ENCODE data around the gene CCHCR1. TPM values are rescaled to one million over a fixed set of nuclear protein-coding genes. Genes with fewer than 3 reads are reported as not detected.

The CCHCR1 gene
- 7.1 to 8.3 TPM (median 7.5 TPM) in 5 replicates for total RNA-seq (2022; extraction: Qiagen RNA extraction)

GRCh38 chr6:31157513-31158139 is at the start of gene CCHCR1:
Gene CCHCR1 (minus strand): TSS chr6:31157802. CDS start chr6:31157600, 202 bp downstream.

GRCh38 chr6:31170600-31170881 is 12.9 kb upstream of the CCHCR1 start, which contains the start of gene POU5F1:
Gene POU5F1 (minus strand): TSS chr6:31170682. CDS start chr6:31170620, 62 bp downstream.

GRCh38 chr6:31158140-31158862 is 699 bp upstream of the CCHCR1 start, which contains the start of gene TCF19:
Gene TCF19 (plus strand): TSS chr6:31158589. CDS start chr6:31159470, 881 bp downstream.

GRCh38 chr6:31138982-31139381 is 18.6 kb downstream of the CCHCR1 start, which contains the start of gene PSORS1C2:
Gene PSORS1C2 (minus strand): TSS chr6:31139066. CDS start chr6:31139026, 40 bp downstream.

GRCh38 chr6:31120151-31120915 is 37.3 kb downstream of the CCHCR1 start, which contains the start of gene CDSN:
Gene CDSN (minus strand): TSS chr6:31120446. CDS start chr6:31120419, 27 bp downstream.

GRCh38 chr6:31114541-31114878 is 43.1 kb downstream of the CCHCR1 start, which contains the start of gene PSORS1C1:
Gene PSORS1C1 (plus strand): TSS chr6:31114800. CDS start chr6:31129633, 14,833 bp downstream.

GRCh38 chr6:31112478-31112877 is 45.1 kb downstream of the CCHCR1 start, which contains the start of gene C6orf15:
Gene C6orf15 (minus strand): TSS chr6:31112575. CDS start chr6:31112555, 20 bp downstream.

Other genes with a start within 250 kb of the CCHCR1 start
- 17.2 to 21.4 TPM (median 19.3 TPM) in 5 replicates for gene GTF2H4, start 249.6 kb downstream of the CCHCR1 start, total RNA-seq (2022; extraction: Qiagen RNA extraction)
- 11.6 to 16.2 TPM (median 15.7 TPM) in 5 replicates for gene VARS2, start 243.6 kb downstream of the CCHCR1 start, total RNA-seq (2022; extraction: Qiagen RNA extraction)
- gene SFTA2, start 225.6 kb downstream of the CCHCR1 start, total RNA-seq (2022; extraction: Qiagen RNA extraction), result 0.11 to 0.15 TPM in 2 of 5 replicates, not detected in the others
- 0.06 to 0.15 TPM (median 0.10 TPM) in 5 replicates for gene MUCL3, start 216.8 kb downstream of the CCHCR1 start, total RNA-seq (2022; extraction: Qiagen RNA extraction)
- gene MUC21, start 174.1 kb downstream of the CCHCR1 start, total RNA-seq (2022; extraction: Qiagen RNA extraction), result 0.02 TPM in 1 of 5 replicates, not detected in the others
- gene MUC22, start 147.3 kb downstream of the CCHCR1 start, total RNA-seq (2022; extraction: Qiagen RNA extraction), result 0.01 to 0.05 TPM (median 0.02 TPM) in 5 replicates
- gene C6orf15, start 45.2 kb downstream of the CCHCR1 start, total RNA-seq (2022; extraction: Qiagen RNA extraction), result 0.07 TPM in 1 of 5 replicates, not detected in the others
- 4.4 to 6.7 TPM (median 6.1 TPM) in 5 replicates for gene PSORS1C1, start 43.0 kb downstream of the CCHCR1 start, total RNA-seq (2022; extraction: Qiagen RNA extraction)
- gene CDSN, start 37.4 kb downstream of the CCHCR1 start, total RNA-seq (2022; extraction: Qiagen RNA extraction), result 0.04 to 0.08 TPM (median 0.06 TPM) in 4 of 5 replicates, not detected in the other
- 0.09 TPM in 1 of 5 replicates, not detected in the others for gene PSORS1C2, start 18.7 kb downstream of the CCHCR1 start, total RNA-seq (2022; extraction: Qiagen RNA extraction)
- 11.7 to 16.7 TPM (median 15.3 TPM) in 5 replicates for gene TCF19, start 787 bp upstream of the CCHCR1 start, total RNA-seq (2022; extraction: Qiagen RNA extraction)
- gene POU5F1, start 12.9 kb upstream of the CCHCR1 start, total RNA-seq (2022; extraction: Qiagen RNA extraction), result 11.8 to 22.2 TPM (median 16.0 TPM) in 5 replicates
- gene HLA-C, start 114.3 kb upstream of the CCHCR1 start, total RNA-seq (2022; extraction: Qiagen RNA extraction), result 42.8 to 53.6 TPM (median 51.6 TPM) in 5 replicates
- 20.6 to 32.4 TPM (median 22.0 TPM) in 5 replicates for gene HLA-B, start 199.4 kb upstream of the CCHCR1 start, total RNA-seq (2022; extraction: Qiagen RNA extraction)
- gene MICA, start 245.8 kb upstream of the CCHCR1 start, total RNA-seq (2022; extraction: Qiagen RNA extraction), result 27.4 to 29.3 TPM (median 28.6 TPM) in 5 replicates

All from A549 treated with dexamethasone at 1 μM for 4 hours (cell line).